ENCODE measurements around the gene LRRN2. TPM values are rescaled to one million over a fixed set of nuclear protein-coding genes. Genes with fewer than 3 reads are reported as not detected.

LRRN2 gene
- total and polyA plus RNA-seq, 4 donors = 1.3 to 6.8 TPM; not detected in 2

- H3K4me1 ChIP-seq (ENCODE audit: control insufficient read depth in 1 of 2, insufficient read depth in 2 of 2, low read length in 2 of 2) = no peaks in the 10 kb centered on the region
- intact Hi-C loops (cut with DNase I) = no loop called here
- WGBS, 2 donors = 95 to 100% methylated on average over 2 of the region's 2 CpGs
- no peaks in the 10 kb centered on the region for H3K9me3 ChIP-seq (ENCODE audit: control insufficient read depth, low read length)
- H3K27ac ChIP-seq (ENCODE audit: low read depth in 1 of 2, low read length in 2 of 2) = no peak overlapping the region
- H3K27me3 ChIP-seq (ENCODE audit: control insufficient read depth in 1 of 2, insufficient read depth in 2 of 2, low read length in 1 of 2) = no peaks in the 10 kb centered on the region
- DNase-seq = no peak
- no peak for ATAC-seq (ENCODE audit: low FRiP score)
- no peaks in the 10 kb centered on the region for H3K36me3 ChIP-seq (ENCODE audit: control insufficient read depth in 1 of 2, insufficient read depth in 2 of 2, low read length in 1 of 2)
- H3K4me3 ChIP-seq (ENCODE audit: low read length in 2 of 2) = no peak overlapping the region
Measured at GRCh38 chr1:204676043-204676442, 9.5 kb downstream of the LRRN2 start.

DNA sequence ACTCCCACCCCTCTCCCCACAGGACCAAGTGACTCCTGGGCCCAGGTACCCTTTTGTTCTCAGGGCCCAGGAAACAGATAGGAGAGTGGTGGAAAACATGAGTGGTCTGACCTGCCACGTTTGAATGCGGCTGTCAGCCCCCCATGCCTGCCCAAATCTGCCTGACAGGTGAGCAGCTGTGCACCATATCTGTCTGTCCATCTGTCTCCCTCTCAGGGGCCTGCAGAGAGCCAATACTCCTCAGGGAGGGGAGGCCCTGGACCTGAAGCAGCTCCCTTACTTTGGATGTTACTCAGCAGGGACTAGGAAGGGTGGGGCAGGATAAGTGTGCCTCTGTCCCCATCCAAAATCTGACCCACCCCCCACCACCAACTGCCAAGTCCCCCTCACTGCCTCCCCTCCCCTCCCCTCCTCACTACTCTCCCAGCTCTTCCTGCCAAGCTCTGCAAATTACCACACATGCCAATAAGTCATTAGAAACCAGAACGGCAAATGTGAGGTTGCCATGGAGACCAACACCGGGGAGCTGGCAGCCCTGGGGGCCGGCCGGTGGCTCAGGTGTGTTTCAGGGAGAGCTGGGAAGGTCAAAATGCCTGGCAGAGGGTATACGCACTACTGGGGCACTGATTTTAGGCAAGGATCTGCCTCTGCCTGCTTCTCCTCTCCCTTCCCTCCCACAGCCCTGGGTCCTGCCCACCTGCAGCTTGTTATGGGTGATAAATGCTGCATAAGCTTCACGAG, 11.5 kb downstream of the LRRN2 start:
- intact Hi-C loops (cut with DNase I) = no loop called here
- 62 to 68% methylated on average over 8 of the region's 8 CpGs for WGBS, 2 donors
- ATAC-seq (ENCODE audit: low FRiP score) = no peak
- Histone ChIP-seq H3K9me3 (ENCODE audit: control insufficient read depth, low read length) (no peaks in the 10 kb centered on the region), H3K4me1 (ENCODE audit: control insufficient read depth in 1 of 2, insufficient read depth in 2 of 2, low read length in 2 of 2) (no peaks in the 10 kb centered on the region), H3K27me3 (ENCODE audit: control insufficient read depth in 1 of 2, insufficient read depth in 2 of 2, low read length in 1 of 2) (no peaks in the 10 kb centered on the region), H3K36me3 (ENCODE audit: control insufficient read depth in 1 of 2, insufficient read depth in 2 of 2, low read length in 1 of 2) (no peaks in the 10 kb centered on the region), H3K27ac (ENCODE audit: low read depth in 1 of 2, low read length in 2 of 2) (no peak overlapping the region), H3K4me3 (ENCODE audit: low read length in 2 of 2) (no peak overlapping the region)
- DNase-seq = no peak

DNA sequence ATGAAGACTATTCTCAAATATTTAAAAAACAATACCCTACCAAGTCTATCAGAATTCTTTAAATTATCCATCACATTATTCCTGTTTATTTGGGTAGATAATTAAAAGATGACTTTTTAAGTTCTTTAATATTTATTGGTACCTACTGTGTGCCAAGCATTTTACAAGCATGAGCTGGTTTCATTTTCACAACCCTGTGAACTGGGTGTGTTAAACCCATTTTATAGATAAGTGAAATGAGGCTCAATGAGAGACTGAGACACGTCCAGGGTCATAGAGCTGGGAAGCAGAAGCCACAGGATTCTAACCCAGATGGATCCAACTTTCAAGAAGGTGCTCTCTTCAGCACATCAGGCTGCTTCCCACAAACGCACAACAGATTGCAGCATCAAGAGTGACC, 12.3 kb downstream of the LRRN2 start:
- WGBS, 2 donors = 85 to 94% methylated on average over 2 of the region's 2 CpGs
- ATAC-seq (ENCODE audit: low FRiP score) = no peak

DNA sequence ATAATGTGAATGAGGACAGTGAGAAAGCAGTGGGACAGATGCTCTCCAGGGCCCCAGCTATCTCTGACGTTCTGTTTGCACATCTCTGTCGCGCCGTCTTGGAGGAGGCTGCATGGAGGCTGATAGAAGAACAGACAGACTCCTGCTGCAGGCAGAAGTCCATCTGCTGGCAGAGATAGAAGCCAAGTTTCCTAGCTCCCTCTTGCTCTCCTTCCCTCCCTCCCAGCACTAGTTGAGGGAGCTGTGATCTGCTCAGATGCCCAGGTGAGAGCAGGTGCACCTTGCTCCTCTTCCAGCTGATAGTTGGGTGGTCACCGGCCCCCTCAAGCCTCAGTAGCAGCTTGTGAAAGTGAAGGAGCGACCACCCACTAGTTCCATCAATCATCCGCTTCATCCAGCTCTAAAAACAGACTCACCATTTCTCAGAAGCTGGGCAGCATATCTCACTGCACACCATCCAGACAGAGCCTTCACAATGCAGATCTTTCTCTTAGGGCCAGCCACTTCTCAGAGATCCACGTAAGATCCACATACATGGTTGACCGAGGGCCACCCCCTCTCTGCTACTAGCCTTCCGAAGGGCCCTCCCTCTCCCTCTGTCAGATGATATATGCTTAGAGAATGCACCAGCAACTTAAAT, 12.9 kb downstream of the LRRN2 start:
- intact Hi-C loops (cut with DNase I) = no loop called here
- Histone ChIP-seq H3K4me1 (ENCODE audit: control insufficient read depth in 1 of 2, insufficient read depth in 2 of 2, low read length in 2 of 2) (no peaks in the 10 kb centered on the region), H3K4me3 (ENCODE audit: low read length in 2 of 2) (no peak overlapping the region), H3K27me3 (ENCODE audit: control insufficient read depth in 1 of 2, insufficient read depth in 2 of 2, low read length in 1 of 2) (peaks cover 0 to under 1% of the 10 kb centered on the region in 2 donors), H3K9me3 (ENCODE audit: control insufficient read depth, low read length) (no peaks in the 10 kb centered on the region), H3K27ac (ENCODE audit: low read depth in 1 of 2, low read length in 2 of 2) (no peak overlapping the region), H3K36me3 (ENCODE audit: control insufficient read depth in 1 of 2, insufficient read depth in 2 of 2, low read length in 1 of 2) (no peaks in the 10 kb centered on the region)
- DNase-seq = no peak
- no peak for ATAC-seq (ENCODE audit: low FRiP score)
- 85 to 89% methylated on average over 10 of the region's 10 CpGs for WGBS, 2 donors

More for the DNA sequence above, 12.3 kb downstream of the LRRN2 start:
- no peaks in the 10 kb centered on the region for H3K4me1 ChIP-seq (ENCODE audit: control insufficient read depth in 1 of 2, insufficient read depth in 2 of 2, low read length in 2 of 2)
- intact Hi-C loops (cut with DNase I) = no loop called here
- no peak overlapping the region for H3K4me3 ChIP-seq (ENCODE audit: low read length in 2 of 2)
- no peaks in the 10 kb centered on the region for H3K27me3 ChIP-seq (ENCODE audit: control insufficient read depth in 1 of 2, insufficient read depth in 2 of 2, low read length in 1 of 2)
- H3K27ac ChIP-seq (ENCODE audit: low read depth in 1 of 2, low read length in 2 of 2) = no peak overlapping the region
- no peak for DNase-seq
- H3K9me3 ChIP-seq (ENCODE audit: control insufficient read depth, low read length) = no peaks in the 10 kb centered on the region
- H3K36me3 ChIP-seq (ENCODE audit: control insufficient read depth in 1 of 2, insufficient read depth in 2 of 2, low read length in 1 of 2) = no peaks in the 10 kb centered on the region

DNA sequence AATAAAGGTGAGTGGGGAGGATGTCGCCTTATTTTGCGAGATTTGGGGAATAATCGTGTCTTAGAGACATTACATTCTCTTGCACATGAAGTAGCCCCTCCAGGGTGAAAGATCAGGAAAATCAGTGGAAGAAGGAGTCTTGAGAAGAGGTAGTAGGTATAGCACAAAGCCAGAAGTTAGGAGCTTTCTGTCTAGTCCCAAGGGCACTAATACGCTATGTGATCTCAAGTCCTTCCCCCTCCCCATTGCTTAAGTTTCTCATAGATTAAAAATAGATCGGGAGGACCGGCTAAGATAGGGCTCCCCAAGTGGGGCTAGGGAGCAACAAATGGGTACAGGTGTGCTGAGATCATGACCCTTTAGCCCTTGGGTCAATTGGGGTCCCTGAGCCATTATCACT, 13.5 kb downstream of the LRRN2 start:
- ATAC-seq (ENCODE audit: low FRiP score) (no peak), DNase-seq (no peak)
- intact Hi-C loops (cut with DNase I) = no loop called here
- Histone ChIP-seq H3K27ac (ENCODE audit: low read depth in 1 of 2, low read length in 2 of 2) (no peak overlapping the region), H3K4me3 (ENCODE audit: low read length in 2 of 2) (no peak overlapping the region), H3K36me3 (ENCODE audit: control insufficient read depth in 1 of 2, insufficient read depth in 2 of 2, low read length in 1 of 2) (no peaks in the 10 kb centered on the region), H3K27me3 (ENCODE audit: control insufficient read depth in 1 of 2, insufficient read depth in 2 of 2, low read length in 1 of 2) (peaks cover 0 to 1% of the 10 kb centered on the region in 2 donors), H3K9me3 (ENCODE audit: control insufficient read depth, low read length) (no peaks in the 10 kb centered on the region), H3K4me1 (ENCODE audit: control insufficient read depth in 1 of 2, insufficient read depth in 2 of 2, low read length in 2 of 2) (no peaks in the 10 kb centered on the region)
- 87 to 94% methylated on average over 6 of the region's 6 CpGs for WGBS, 2 donors

DNA sequence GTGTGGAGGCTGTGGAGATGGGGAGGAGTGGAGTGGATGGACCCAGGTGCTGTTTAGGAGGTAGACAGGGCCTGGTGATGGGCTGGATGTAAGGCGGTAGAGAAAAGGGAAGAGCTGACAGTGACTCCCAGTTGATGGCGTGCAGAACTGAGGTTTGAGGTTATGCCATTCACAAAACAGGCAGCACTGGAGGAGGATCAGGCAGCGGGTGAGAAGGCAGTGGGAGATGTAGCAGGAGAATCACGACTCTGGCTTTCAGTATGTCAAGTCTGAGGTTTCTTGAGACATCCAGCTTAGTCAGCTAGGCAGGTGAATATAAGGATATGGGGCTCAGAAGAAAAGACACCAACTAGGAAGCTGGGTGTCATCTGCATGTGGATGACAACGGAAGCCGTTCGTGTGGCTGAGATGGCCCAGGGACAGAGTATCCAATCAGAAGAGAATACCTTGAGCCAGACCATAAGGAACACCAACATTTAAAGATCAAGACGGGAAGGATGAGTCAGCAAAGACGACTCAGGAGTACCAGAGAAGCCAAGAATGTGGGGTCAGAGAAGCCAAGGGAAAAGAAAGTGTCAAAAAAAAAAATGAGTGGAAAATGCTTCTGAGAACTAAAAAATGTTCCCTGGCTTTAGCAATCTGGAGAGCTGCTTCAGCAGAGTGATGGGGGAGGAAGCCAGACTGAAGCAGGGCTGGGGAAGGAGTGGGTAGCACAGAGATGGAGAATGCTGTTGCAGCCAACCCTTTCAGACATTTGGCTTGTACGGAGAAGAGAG, 15.2 kb downstream of the LRRN2 start:
- WGBS, 2 donors = 61 to 66% methylated on average over 10 of the region's 10 CpGs
- ATAC-seq (ENCODE audit: low FRiP score) (peak; percentile 23), DNase-seq (no peak)
- intact Hi-C loops (cut with DNase I) = no loop called here
- no peaks in the 10 kb centered on the region for H3K36me3 ChIP-seq (ENCODE audit: control insufficient read depth in 1 of 2, insufficient read depth in 2 of 2, low read length in 1 of 2)
- H3K27ac ChIP-seq (ENCODE audit: low read depth in 1 of 2, low read length in 2 of 2) = no peak overlapping the region
- no peaks in the 10 kb centered on the region for H3K9me3 ChIP-seq (ENCODE audit: control insufficient read depth, low read length)
- peaks cover 0 to 1% of the 10 kb centered on the region in 2 donors for H3K27me3 ChIP-seq (ENCODE audit: control insufficient read depth in 1 of 2, insufficient read depth in 2 of 2, low read length in 1 of 2)
- no peak overlapping the region for H3K4me3 ChIP-seq (ENCODE audit: low read length in 2 of 2)
- no peaks in the 10 kb centered on the region for H3K4me1 ChIP-seq (ENCODE audit: control insufficient read depth in 1 of 2, insufficient read depth in 2 of 2, low read length in 2 of 2)

DNA sequence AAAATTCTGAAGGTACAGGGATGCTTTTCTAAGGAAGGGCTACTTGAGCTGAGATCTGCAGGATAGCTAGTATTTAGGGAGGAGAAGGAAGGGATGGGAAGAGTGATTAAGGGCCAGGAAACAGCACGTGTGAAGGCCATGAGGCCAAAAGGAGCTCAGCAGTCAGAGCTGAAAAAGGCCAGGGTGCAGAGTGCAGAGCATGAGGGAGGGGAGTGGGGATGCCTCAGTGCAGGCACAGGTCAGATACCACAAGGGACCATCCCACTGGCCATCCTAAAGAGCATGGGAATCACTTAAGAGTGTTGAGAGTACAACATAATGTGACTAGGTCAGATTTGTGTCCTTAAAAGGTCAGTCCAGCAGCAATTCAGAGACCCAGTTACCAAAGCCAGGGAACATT, 16.0 kb downstream of the LRRN2 start:
- no peaks in the 10 kb centered on the region for H3K4me1 ChIP-seq (ENCODE audit: control insufficient read depth in 1 of 2, insufficient read depth in 2 of 2, low read length in 2 of 2)
- no peak for DNase-seq
- intact Hi-C loops (cut with DNase I) = no loop called here
- H3K36me3 ChIP-seq (ENCODE audit: control insufficient read depth in 1 of 2, insufficient read depth in 2 of 2, low read length in 1 of 2) = no peaks in the 10 kb centered on the region
- no peaks in the 10 kb centered on the region for H3K9me3 ChIP-seq (ENCODE audit: control insufficient read depth, low read length)
- 0 to 38% methylated on average over 1 of the region's 1 CpG for WGBS, 2 donors
- H3K27ac ChIP-seq (ENCODE audit: low read depth in 1 of 2, low read length in 2 of 2) = no peak overlapping the region
- peaks cover 0 to 1% of the 10 kb centered on the region in 2 donors for H3K27me3 ChIP-seq (ENCODE audit: control insufficient read depth in 1 of 2, insufficient read depth in 2 of 2, low read length in 1 of 2)
- ATAC-seq (ENCODE audit: low FRiP score) = no peak
- H3K4me3 ChIP-seq (ENCODE audit: low read length in 2 of 2) = no peak overlapping the region

DNA sequence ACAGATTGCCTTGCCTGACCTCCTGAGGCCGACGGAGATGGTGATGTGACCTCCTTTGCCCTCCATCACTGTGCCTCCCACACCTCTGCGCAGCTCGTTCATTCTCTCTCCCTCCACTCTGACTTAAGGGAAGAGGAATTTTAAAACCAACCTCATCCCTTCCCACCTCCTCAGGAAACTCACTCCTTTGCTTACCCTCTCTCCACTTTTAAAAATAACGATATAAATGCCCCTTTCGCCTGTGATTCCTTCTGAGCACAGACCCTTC, 21.2 kb downstream of the LRRN2 start:
- no peak overlapping the region for H3K4me3 ChIP-seq (ENCODE audit: low read length in 2 of 2)
- WGBS, 2 donors = 83 to 86% methylated on average over 6 of the region's 6 CpGs
- no peak overlapping the region for H3K27ac ChIP-seq (ENCODE audit: low read depth in 1 of 2, low read length in 2 of 2)
- DNase-seq (no peak), ATAC-seq (ENCODE audit: low FRiP score) (no peak)
- intact Hi-C loops (cut with DNase I) = no loop called here
- no peaks in the 10 kb centered on the region for H3K36me3 ChIP-seq (ENCODE audit: control insufficient read depth in 1 of 2, insufficient read depth in 2 of 2, low read length in 1 of 2)
- no peaks in the 10 kb centered on the region for H3K4me1 ChIP-seq (ENCODE audit: control insufficient read depth in 1 of 2, insufficient read depth in 2 of 2, low read length in 2 of 2)
- H3K27me3 ChIP-seq (ENCODE audit: control insufficient read depth in 1 of 2, insufficient read depth in 2 of 2, low read length in 1 of 2) = peaks cover 0 to 1% of the 10 kb centered on the region in 2 donors
- H3K9me3 ChIP-seq (ENCODE audit: control insufficient read depth, low read length) = no peaks in the 10 kb centered on the region

Measured in aorta (tissue), 5 donors.